Measurements from ENCODE around the gene TRIOBP. TPM values are rescaled to one million over a fixed set of nuclear protein-coding genes. Genes with fewer than 3 reads are reported as not detected.
A peak's percentile ranks its signal among the peaks of the same experiment; 100 is the strongest.

TRIOBP gene
- total and polyA plus RNA-seq, 2 of the 13 experiments (the other 11 are each of a cell fraction or from before 2014, with no cell fraction given), result 6.1 to 15.4 TPM

GRCh38 chr22:37669586-37669985 lies 27.3 kb upstream of the TRIOBP start:
- Histone ChIP-seq H3K9me3 (ENCODE audit: low read length) (no peaks in the 10 kb centered on the region), H3K27me3 (ENCODE audit: control insufficient read depth in 1 of 2, insufficient read depth in 2 of 2, low read length in 2 of 2) (no peaks in the 10 kb centered on the region), H3K79me2 (ENCODE audit: insufficient read depth, low read length) (peaks cover 9% of the 10 kb centered on the region), H3K27ac (ENCODE audit: extremely low read length, insufficient read depth, low read length) (no peak overlapping the region), H3K36me3 (replicated peaks in 1 of 2; ENCODE audit: control insufficient read depth in 1 of 2, insufficient read depth in 2 of 2, low read length in 2 of 2) (peaks cover 15 to 23% of the 10 kb centered on the region in 2 experiments), H3K4me3 (replicated peaks in 1 of 3; ENCODE audit: insufficient read depth in 1 of 3, low read depth in 2 of 3, low read length in 3 of 3) (no peak overlapping the region), H3K9ac (ENCODE audit: insufficient read depth, low read depth, low read length) (no peak overlapping the region), H4K20me1 (ENCODE audit: insufficient read depth, low read length) (peaks cover 16% of the 10 kb centered on the region), H3K4me1 (ENCODE audit: insufficient read depth, low read length) (peaks cover 28% of the 10 kb centered on the region), H2AFZ (ENCODE audit: low read length) (no peak overlapping the region), H3K4me2 (ENCODE audit: low read depth, low read length) (no peak overlapping the region)
- ChIA-PET CTCF (ENCODE audit: low intra/inter-chr PET ratio, low total read pairs) (no interaction called here), POLR2A (interaction anchor here (1.2 kb wide), 1 partner anchor 10 kb away, joined by 3 read pairs; no protein-coding TSS in a partner anchor)
- DNase-seq (ENCODE audit: low spot score) (no peak), ATAC-seq (no peak), FAIRE-seq (no peak)
- TF ChIP-seq ZNF839 (CRISPR knock-in tag; IDR thresholded peaks at IDR 0.05; ENCODE audit: borderline replicate concordance) (no peak), IRX3 (CRISPR knock-in tag; IDR thresholded peaks at IDR 0.05; ENCODE audit: borderline replicate concordance, low read depth) (no peak), PCBP1 (IDR thresholded peaks at IDR 0.05; ENCODE audit: borderline replicate concordance, low read depth, low read length) (no peak), CENPT (CRISPR knock-in tag; IDR thresholded peaks at IDR 0.05; ENCODE audit: low read depth) (no peak), FOXO4 (CRISPR knock-in tag; conservative IDR thresholded peaks at IDR 0.05) (0 out of 2 replicates have a peak, but pooled peaks have one; percentile 40), JDP2 (CRISPR knock-in tag; IDR thresholded peaks at IDR 0.05; ENCODE audit: borderline replicate concordance) (no peak)
- no TSS peak for BruUV-seq (replicated peaks)
- WGBS (ENCODE audit: low lambda C conversion rate), result 92% methylated on average over 6 of the region's 6 CpGs
- in situ Hi-C loops (cut with HindIII; ENCODE audit: extremely low pct_ligation_motif_present, low pct_unique_long_range_greater_than_20kb) (no loop called here), intact Hi-C loops (cut with micrococcal nuclease; ENCODE audit: unreplicated experiment) (no loop called here)
